GM21515 (cell line): ENCODE results near the gene CUBN.

Experiments
- ATAC-seq: cut with Tn5 transposase; IDR thresholded peaks from one replicate; pipeline ENCODE4 v1.9.1; 2021; ENCODE audit not compliant: unreplicated experiment

The CUBN gene

DNA sequence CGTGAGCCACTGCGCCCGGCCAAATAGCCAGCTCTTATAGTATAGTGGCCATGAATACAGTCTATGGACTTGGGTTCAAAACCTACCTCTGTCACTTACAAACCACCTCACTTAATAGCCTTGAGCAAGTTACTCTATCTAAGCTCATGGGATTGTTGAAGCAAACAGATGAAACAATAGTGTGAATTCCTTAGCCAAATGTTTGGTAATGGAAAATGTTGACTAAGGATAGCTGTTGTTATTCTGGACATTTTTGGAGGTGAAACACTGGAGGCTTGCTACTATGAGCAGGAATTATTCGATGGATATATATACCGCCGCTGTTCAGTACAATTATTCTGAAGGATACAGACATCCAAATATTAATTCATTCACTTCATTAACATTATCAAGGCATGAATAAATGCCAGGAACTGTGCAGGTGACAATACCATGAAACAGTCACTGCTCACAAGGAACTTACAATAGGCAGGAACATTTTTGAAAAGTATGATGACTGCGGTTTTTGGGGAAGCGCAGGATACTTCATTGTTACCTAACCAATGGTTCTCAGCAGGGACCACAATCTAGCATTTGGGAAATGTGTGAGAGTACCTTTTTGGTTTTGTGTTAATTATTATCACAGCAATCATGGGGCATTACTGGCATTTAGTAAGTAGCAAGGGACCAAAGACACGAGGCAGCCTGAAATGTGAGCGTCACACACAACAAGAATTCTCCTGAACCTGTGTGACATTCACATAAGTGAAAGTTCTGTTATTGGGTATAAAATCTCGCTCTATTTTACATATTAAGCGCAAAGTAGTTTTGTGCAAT, 55.7 kb downstream of the CUBN start:
- no peak for ATAC-seq

DNA sequence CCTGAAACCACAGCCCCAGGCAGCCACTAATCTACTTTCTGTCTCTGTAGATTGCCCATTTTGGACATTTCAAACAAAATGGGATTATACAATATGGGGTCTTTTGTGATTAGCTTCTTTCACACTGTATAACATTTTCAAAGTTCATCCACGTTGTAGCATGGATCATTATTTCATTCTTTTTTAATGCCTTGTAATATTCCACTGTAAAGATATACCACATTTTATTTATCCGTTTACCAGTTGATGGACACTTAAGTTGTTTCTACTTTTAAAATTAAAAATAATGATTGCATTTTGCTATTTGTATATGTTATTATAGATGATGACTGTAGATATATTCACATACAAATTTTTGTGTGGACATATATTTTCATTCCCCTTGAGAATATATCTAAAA, 60.7 kb downstream of the CUBN start:
- no peak for ATAC-seq

DNA sequence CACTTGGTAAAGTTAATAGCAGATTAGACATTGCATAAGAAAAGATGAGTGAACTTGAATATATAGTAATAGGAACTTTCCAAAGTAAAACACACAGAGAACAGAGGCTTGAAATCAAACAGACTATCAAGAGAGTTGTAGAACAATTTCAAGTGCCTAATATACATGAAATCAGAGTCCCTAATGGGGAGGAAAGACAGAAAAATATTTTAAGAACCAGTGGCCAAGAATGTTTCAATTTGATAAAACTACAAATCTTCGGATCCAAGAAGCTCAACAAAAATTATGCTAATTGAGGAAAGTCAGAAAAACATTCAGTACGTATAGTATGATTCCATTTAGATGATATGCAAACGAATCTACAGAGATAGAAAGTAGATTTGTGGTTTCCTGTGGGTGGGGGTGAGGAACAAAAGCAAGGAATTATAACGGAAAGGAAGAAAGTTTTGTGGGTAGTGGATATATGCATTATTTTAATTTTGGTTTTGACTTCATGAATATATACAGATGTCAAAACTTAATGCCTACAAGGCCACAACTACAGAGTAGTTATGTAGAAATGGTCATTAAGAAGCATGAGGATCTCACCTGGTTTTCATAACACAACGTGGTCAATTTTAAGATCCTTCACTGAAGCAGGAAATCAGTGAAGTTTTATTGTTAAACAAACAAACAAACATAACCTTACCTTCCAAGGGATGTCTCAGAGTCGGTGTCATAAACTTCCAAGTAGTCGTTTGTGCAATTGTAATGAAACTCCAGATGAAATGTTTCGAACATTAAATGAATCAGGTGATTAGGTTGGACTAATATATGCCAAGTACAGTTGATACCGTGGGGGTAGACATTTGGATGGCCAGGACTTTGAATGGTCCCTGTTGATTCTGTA, 62.0 kb downstream of the CUBN start:
- no peak for ATAC-seq

DNA sequence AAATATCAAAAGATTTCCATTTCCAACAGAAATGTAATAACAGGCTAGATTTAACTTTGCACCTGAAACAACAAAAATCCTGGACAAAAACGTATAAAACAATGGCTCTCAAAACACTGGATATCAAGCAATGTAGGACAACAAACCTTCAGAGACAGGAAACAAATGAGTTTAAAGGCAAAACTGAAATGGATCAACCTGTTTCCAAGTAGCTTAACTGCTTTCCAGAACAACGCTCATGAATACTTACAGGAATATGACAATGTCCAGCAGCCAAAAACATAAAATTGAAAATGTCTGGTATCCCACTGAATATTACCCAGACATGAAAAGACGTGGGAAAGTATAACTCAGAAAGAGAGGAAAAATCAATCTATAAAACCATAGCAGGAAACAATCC, 62.8 kb downstream of the CUBN start:
- no peak for ATAC-seq

DNA sequence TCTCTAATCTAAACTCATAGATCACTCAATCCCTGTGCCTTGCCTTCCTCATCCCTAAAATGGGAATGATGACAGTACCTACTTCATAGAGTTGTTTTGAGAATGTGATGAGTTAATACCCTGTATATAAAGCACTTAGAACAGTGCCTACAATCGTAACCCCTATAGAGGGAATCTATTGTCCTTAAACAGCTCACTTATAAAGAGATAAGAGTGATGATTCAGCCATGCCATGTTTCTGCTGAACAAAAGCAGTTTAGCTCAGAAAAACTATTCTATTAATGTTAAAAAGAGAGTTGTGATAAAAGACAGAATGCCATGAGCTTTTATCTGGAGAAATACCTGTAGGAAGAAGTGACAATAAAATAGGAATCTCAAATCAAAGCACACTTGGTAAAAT, 63.6 kb downstream of the CUBN start:
- no peak for ATAC-seq

- no peak for ATAC-seq
Observed at GRCh38 chr10:17065273-17065672, 64.3 kb downstream of the CUBN start.

DNA sequence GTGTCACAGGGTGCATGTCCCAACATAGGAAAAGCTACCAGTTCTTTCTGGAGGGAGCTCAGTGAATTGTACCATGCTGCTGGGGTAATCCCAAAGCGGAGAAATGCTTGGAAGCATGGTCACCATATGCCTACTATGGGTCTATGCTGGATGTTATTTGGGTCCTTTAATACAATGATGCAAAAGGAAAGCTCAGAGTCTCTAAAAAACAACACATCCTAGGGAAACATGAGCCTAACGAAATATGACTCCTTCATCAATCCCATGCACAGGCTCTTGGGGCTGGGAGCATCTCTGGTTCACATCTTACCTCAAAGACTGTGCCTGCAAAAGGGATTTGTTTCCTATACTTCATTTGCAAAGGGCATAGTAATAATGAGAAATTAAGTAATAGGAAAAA, 65.2 kb downstream of the CUBN start:
- ATAC-seq: no peak

DNA sequence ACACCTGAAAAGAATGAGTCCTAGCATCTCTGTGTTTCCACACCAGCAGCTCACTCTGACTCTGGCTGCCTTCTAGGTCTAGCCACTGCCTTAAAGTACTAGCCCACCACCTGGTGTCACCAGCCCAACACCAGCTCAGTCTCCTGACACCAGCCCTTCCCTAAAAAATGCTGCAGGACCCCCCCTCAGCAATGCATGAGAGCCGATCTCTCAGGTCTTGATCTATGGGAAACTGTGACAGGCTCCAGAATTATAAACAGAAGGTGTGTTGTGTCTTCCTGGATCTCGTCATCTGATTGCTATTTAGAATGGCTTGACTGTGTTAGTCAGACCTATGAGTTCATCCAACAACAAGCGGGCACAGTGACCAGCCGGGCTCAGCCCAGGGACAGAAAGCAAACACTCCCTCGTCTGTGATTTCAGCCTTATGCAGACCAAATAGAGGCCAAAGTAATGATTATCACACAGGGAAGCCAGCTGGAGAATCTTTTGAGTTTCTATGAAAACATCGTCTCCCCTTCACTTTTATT, 66.6 kb downstream of the CUBN start:
- no peak for ATAC-seq

DNA sequence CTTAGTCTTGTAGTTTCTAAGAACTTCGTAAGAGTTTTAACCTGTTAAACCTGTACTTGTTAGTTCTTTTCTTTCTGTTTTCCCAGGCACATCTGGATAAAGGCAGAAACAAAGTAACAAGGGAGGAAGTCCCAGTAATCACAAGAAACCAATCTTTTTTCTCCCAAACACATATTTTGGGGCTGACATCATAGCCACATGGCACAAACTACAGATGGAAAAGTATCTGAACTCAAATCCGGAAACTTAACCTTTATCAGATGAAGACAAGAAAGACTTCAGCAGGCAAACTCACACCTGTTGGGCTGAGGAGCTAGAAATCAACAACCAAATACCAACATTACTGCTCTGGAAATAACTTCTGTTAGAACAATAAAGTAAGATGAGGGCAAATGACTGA, 67.1 kb downstream of the CUBN start:
- ATAC-seq: no peak

GRCh38 chr10:17062009-17062408, 67.6 kb downstream of the CUBN start:
- no peak for ATAC-seq

DNA sequence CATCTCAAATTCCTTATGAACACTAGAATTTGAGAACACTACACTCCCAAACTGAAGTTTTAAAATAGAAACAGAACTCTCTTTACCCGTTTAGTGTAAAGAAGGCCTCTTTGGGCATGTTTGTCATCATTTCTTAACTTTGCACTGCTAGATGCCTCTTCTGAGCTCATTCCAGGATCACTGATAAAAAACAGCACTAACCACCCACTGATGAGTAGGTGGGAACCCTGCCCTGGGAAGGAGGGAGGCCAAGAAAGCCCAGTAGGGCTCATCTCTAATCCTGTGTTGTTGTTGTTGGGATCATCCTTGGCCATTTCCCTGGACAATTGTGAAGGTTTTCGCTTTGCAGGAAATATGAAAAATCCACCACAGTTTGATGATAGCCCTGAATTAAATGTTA, 68.2 kb downstream of the CUBN start:
- no peak for ATAC-seq

DNA sequence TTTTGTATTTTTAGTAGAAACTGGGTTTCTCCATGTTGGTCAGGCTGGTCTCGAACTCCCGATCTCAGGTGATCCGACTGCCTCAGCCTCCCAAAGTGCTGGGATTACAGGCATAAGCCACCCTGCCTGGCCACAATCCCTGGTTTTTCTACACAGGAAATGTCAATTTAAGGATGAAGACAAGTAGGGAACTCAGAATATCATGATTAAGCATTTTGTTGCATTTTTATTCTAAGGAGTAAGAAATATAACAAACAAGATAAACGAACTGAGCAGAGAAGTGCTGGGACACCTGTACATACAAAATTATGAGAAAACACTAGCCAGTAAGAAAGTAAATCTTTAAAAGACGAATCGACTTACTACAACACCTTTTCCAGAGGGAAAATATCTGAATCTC, 69.3 kb downstream of the CUBN start:
- no peak for ATAC-seq

DNA sequence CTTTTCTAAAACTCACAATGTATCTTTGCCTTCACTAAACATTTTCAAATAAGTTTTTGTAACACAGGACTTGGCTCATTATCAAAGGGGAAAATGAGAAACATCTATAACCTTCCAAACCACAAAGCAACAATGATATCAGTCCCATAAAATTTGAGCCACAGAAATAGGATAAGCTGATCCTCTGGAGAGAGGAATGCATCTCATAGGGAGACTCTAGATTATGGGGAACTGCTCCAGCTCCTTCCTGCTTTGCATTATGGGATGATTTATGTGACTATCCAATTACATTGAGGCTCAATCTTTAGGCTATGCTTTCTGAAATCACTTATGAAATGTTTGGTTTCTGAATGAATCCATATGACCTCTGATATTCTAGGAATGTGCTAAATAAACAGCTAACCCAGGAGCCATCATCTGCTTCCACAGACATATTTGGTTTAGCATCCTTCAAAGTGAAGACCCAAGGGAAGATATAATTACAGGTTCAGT, 70.4 kb downstream of the CUBN start:
- no peak for ATAC-seq

- ATAC-seq: no peak
Observed at GRCh38 chr10:17058093-17058492, 71.5 kb downstream of the CUBN start.

DNA sequence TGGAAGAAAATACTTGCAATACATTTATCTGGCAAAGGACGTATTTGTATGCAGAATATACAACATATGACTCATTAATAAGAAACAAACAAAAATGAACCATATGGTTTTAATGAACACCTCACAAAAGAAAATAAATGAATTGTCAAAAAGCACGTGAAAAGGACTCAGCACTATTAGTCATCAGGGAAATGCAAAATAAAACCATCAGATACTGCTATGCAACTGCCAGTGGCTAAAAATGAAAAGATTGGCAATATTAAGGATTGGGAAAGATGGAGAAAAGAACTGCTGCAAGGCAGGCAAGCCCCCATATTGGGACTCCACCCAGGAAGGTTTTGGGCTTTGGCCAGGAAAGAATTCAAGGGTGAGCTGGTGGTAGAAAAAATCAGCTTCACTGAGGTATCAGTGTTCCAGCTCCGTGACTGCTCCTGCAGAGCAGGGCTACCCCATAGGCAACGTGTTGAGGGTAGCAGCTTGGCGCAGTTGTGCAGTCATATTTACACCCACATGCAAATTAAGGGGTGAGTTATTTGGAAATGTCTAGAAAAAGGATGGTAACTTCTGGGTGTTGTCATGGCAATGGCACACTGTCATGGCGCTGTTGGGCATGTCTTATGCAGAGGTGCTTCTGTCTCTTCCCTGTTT, 72.7 kb downstream of the CUBN start:
- no peak for ATAC-seq

- no peak for ATAC-seq
Observed at GRCh38 chr10:17053513-17053912, 76.1 kb downstream of the CUBN start.

DNA sequence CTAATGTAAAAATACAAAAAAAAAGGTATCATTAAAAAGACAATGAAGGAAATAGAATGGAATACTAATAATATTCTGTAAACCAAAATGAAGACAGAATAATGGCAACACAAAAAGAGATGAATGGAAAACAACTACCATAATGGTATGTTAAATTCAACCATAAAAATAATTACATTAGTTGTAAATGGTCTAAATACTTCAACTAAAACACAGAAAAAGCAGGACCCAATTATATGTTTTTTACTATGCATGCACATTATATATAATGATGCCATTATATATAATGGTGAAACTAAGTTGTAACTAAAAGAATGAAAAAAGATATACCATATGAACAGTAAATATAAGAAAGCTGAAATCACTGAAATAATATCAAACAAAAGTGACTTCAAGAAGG, 76.5 kb downstream of the CUBN start:
- no peak for ATAC-seq

GRCh38 chr10:17051851-17052250, 77.8 kb downstream of the CUBN start:
- no peak for ATAC-seq

DNA sequence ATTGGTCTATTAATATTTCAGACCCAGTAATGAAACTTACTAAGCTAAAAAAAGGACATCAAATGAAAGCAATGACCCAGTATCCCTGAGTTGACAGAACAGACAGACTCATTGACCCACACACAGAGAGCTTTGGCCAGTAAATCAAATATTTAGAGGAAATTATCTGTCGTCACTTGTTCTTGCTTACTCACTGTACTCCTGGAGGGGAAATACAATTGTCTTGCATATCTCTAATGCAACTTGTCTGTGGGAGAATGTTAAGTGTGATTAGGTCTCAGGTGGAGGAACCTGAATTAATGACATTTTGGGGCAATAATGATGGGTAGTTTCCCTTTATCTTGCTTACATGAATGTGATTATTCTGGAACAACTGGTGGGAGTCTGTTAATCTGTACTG, 80.4 kb downstream of the CUBN start:
- ATAC-seq: no peak

- ATAC-seq: no peak
Observed at GRCh38 chr10:17047908-17048307, 81.7 kb downstream of the CUBN start.

DNA sequence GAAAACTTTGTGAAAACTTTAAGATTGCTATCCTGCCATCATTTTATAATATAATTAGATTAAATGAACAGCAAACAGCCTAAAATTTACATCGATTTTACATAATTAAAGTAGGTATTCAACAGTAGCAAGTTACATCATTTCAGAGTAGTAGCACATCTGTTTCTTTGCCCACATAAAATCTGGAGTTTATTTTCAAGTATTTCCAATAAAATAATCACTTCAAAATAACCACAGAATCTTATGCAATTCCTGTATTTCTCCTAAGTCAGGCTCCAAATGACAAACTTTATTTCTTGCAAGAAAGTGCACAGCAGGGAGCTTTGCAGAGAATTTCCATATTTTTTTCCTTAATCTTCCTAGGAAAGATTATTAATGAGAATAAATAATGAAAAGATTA, 82.6 kb downstream of the CUBN start:
- ATAC-seq: no peak
